Measurements from ENCODE around the gene TEX9. TPM values are rescaled to one million over a fixed set of nuclear protein-coding genes. Genes with fewer than 3 reads are reported as not detected.

Gene TEX9
- total RNA-seq, 1 experiment from 2014 or later: 8.4 TPM

- H2BK12ac ChIP-seq (ENCODE audit: insufficient read length, low read depth, low read length): no peak overlapping the region
- no peak overlapping the region for H3K4me2 ChIP-seq (ENCODE audit: insufficient read depth, insufficient read length, low read length)
- Mint-ChIP-seq H3K9me3 (peaks cover 30 to 47% of the 10 kb centered on the region in 2 experiments), H3K27me3 (ENCODE audit: low read depth) (no peaks in the 10 kb centered on the region; the same call in 1 of the 2 replicates), H3K27ac (no peak overlapping the region), H3K4me1 (no peaks in the 10 kb centered on the region), H3K36me3 (ENCODE audit: insufficient read depth in 1 of 3, low read depth in 3 of 3) (peaks cover 21 to 66% (median 61%) of the 10 kb centered on the region in 3 experiments), H3K4me3 (no peak overlapping the region)
- H4K8ac ChIP-seq (replicated peaks; ENCODE audit: insufficient read length, low read depth, low read length): no peak overlapping the region
- no peaks in the 10 kb centered on the region for H3K9me3 ChIP-seq (ENCODE audit: control insufficient read depth, low read depth, low read length)
- WGBS (ENCODE audit: extremely low coverage, insufficient read length, low lambda C conversion rate): no CpG with 5 or more reads among the region's 1 CpG
- H3K27me3 ChIP-seq (ENCODE audit: insufficient read depth, low read length): no peaks in the 10 kb centered on the region
- H3K14ac ChIP-seq (ENCODE audit: insufficient read depth, low read length): no peak overlapping the region
- no peaks in the 10 kb centered on the region for H3K79me2 ChIP-seq (ENCODE audit: insufficient read depth, low read length)
- no peak overlapping the region for H4K91ac ChIP-seq (ENCODE audit: insufficient read length, low read depth, low read length)
- no peak overlapping the region for H2BK15ac ChIP-seq (ENCODE audit: low read depth, low read length)
- H2BK120ac ChIP-seq (ENCODE audit: low read depth, low read length, poor library complexity, severe bottlenecking): no peak overlapping the region
- H3K4me1 ChIP-seq (ENCODE audit: insufficient read depth, low read length): no peaks in the 10 kb centered on the region
- no peak for TF ChIP-seq CTCF (conservative IDR thresholded peaks at IDR 0.05)
- H3K9ac ChIP-seq (ENCODE audit: extremely low read depth, insufficient read length, low read length): no peak overlapping the region
- no peak overlapping the region for H3K56ac ChIP-seq (ENCODE audit: insufficient read length, low read depth, low read length)
- H3K23ac ChIP-seq (ENCODE audit: insufficient read length, low read depth, low read length): no peak overlapping the region
- H2AFZ ChIP-seq (ENCODE audit: low read length): no peak overlapping the region
- no peaks in the 10 kb centered on the region for H3K79me1 ChIP-seq (ENCODE audit: insufficient read depth, low read depth, low read length, poor library complexity, severe bottlenecking)
- no peak overlapping the region for H3K4ac ChIP-seq (ENCODE audit: low read depth, low read length)
- no peak overlapping the region for H3K27ac ChIP-seq (ENCODE audit: insufficient read length, low read depth, low read length)
- H3T11ph ChIP-seq (ENCODE audit: low read length): no peak overlapping the region
- DNase-seq: no peak
- H4K5ac ChIP-seq (ENCODE audit: insufficient read length, low read depth, low read length): no peak overlapping the region
- H2BK5ac ChIP-seq (ENCODE audit: insufficient read length, low read length): no peak overlapping the region
- no peaks in the 10 kb centered on the region for H3K23me2 ChIP-seq (ENCODE audit: insufficient read length, low read depth, low read length, poor library complexity, severe bottlenecking)
- H4K20me1 ChIP-seq (ENCODE audit: control insufficient read depth, insufficient read depth, insufficient read length): no peaks in the 10 kb centered on the region
- H2AK5ac ChIP-seq (ENCODE audit: insufficient read length, low read length): no peak overlapping the region
- no peak overlapping the region for H3K18ac ChIP-seq (ENCODE audit: insufficient read length, low read depth, low read length)
- H2BK20ac ChIP-seq (ENCODE audit: low read depth, low read length, poor library complexity, severe bottlenecking): no peak overlapping the region
Measured at GRCh38 chr15:56440214-56440770, 75.1 kb downstream of the TEX9 start.
